Measurements from ENCODE around the gene FSTL1.
A peak's percentile ranks its signal among the peaks of the same experiment; 100 is the strongest.

Gene FSTL1, protein sequence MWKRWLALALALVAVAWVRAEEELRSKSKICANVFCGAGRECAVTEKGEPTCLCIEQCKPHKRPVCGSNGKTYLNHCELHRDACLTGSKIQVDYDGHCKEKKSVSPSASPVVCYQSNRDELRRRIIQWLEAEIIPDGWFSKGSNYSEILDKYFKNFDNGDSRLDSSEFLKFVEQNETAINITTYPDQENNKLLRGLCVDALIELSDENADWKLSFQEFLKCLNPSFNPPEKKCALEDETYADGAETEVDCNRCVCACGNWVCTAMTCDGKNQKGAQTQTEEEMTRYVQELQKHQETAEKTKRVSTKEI
- 0.10 to 4.3 (median 0.35) reads per million in 17 experiments for total RNA-seq

DNA sequence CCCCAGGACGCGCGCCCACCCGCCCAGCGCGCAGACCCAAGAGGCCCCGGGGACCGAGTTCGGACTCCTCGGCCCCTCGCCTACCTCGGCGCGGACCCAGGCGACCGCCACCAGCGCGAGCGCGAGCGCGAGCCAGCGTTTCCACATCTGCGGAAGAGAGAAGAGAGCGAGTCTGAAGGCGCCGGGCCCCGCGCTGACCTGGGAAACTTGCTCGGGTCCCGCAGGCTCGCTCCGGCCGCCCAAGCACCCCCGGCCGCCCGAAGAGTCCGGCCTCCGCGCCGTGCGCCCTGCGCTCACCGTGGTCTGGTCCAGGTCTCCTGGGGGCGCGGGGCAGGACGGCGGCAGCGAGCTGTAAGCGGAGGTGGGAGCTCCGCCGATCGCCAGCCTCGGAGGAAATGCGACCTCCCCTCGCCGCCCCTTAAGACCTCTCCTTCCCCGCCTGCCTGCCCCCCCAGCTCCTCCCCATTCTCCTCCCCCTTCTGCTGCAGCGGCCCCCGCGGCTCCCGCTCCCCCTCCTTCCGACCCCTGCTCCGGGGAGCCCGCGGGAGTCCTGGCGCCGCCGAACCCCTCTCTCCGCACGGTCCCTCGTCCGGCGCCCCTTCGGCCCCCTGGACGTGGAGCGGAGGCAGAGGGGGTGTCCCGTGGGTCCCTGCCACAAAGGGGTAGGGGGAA, at the start of gene FSTL1:
TSS of gene FSTL1 (minus strand) at position 393 of the 672 bp plus-strand sequence. CDS start at position 147, 246 bp downstream.
- DNase-seq = peak; percentile 12 to 60 (median 34)

DNA sequence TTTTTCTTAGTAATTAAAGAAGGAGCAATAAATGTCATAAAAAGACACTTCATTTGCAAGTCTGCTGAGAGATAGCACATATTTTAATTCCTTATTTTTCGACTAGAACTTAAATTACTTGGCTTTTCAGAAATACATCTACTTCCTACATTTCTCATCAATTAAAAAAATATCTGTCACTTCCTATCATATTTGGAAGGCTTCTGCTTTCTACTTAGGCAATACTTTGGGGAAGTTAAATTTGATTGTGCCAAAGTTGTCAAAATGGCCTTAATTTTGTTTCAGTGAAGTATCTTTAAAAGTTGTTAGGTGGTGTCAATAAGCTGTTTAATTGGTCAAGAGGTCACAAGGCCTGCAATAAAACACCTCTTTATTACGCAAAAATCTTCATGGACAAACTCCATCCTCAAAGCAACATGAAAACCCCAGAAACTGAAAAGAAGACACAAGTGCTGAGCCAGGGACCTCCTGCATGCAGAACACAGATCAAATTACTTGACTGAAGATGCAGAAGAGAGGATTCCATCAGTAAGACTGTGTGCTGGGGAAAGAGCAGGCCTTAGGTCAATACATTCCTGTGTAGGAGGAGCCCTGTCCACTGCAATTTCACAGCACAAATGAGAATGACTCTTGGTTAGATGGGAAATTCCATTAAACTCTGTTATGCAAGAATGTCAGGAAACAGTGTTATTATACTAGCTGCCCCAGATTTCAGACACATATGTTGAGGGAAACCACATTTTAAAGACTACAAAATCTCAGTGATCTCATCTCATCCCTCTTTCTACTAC, 48.0 kb upstream of the FSTL1 start:
- peak; percentile 31 to 70 (median 44) for DNase-seq

DNA sequence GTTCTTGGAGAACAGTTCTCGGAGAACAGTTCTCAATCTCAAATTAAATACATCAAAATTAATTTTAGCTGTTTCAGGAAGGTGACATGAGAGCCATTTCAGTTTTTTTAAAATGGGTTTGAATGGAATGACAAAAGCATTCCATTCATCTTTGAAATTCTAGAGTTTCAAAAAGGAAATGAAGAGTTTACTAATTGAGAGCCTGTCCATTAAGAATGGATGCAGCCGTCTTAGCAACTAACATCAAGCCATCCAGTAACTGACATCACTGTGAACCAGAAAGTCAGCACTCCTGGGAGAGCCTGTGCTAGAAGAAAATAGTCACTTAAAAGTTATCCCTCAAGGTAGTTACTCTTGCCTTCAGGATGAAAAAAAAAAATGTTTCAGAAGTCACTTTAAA, 47.0 kb upstream of the FSTL1 start:
- no peak for DNase-seq

DNA sequence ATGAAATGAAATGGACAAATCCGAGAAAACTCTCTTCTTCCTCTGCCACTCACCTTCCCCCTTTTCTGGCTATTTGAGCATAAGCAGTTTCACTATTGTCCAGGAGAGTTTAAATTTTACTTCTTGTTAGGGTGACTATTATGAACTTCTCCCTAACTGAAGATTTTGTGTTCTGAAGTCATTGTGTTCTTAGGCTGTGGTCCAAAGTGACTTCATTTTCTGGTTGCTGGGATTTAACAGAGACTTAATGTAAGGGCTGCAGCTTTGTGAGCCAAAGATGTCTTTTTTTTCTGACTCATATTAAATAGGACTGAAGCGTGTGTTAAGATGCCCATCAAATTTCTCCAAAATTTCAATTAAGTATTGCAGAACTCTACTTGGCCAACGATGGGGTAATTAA, 46.5 kb upstream of the FSTL1 start:
- no peak for DNase-seq

DNA sequence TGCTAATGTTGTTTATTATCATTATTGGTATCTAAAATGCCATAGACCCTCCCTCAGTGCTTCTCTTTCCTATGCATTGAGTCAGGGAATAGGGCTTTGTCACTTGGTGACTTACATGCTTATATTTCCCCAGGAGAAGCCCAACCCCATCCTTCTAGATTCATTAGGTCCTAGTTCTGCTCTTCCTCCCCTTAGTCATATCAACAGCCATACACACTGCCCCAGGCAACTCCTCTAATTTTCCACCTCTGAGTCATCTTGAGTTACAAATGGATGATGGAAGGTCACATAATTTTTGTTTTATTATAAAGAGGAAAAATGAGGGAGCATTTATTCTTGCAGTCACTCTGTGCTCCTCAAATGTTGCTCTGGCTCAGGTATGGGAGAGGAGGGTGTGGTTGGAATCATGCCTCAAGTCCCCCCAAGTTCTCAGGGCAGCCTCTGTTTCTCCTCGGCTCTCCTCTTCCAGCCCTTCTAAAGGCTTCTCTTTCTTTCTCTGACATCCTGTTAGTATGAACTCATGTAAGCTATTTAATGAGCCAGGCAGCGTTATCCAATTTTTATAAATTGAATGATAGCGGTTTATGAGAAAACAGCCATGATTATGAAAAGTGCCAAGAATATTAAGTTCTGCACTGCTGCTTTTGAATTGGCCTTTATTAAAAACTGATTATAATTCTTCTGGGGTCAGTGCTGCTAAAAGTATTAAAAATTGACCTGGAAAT, 45.6 kb upstream of the FSTL1 start:
- DNase-seq = no peak

DNA sequence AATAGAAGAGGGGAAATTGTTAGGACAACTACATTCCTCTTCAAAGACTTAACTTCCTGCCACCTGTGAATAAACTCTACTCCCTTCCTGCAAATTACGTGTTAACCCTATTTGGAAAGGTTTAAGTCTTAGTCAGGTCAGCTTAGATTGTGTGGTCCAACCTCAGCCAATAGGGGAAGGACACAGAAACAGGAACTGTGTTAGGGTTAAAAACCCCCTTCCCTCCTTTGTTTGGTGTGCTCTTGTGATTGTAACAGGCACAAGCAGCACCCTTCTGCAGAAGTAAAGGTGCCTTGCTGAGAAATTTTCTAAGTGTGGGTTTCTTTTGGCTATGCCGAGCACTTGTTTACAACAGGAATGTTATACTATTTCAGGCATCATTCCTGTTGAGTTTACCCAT, 45.0 kb upstream of the FSTL1 start:
- DNase-seq = no peak

DNA sequence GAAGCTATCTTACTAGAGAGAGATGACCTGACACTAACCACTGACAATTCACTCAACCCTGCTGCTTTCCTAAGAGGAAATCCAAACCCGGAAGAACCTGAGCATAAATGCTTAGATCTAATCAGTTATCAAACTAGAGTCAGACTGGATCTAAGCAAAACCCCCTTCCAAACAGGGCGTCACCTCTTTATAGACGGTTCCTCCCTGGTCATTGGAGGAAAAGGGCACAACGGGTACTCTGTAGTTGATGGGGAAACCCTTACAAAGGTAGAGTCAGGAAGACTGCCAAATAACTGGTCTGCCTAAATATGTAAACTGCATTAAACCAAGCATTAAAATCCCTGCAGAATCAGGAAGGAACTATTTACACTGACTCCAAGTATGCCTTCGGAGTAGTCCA, 41.3 kb upstream of the FSTL1 start:
- DNase-seq = no peak

DNA sequence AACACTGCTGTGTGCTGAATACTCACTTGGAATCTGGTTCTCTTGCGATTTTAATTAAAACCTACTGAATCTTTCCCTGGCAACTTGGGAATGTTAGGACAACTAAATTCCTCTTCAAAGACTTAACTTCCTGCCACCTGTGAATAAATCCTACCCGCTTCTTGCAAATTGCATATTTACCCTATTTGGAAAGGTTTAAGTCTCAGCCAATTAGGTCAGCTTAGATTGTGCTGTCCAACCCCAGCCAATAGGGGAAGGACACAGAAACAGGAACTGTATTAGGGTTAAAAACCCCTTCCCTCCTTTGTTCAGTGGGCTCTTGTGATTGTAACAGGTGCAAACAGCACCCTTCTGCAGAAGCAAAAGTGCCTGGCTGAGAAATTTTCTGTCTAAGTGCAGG, 38.6 kb upstream of the FSTL1 start:
- no peak for DNase-seq

DNA sequence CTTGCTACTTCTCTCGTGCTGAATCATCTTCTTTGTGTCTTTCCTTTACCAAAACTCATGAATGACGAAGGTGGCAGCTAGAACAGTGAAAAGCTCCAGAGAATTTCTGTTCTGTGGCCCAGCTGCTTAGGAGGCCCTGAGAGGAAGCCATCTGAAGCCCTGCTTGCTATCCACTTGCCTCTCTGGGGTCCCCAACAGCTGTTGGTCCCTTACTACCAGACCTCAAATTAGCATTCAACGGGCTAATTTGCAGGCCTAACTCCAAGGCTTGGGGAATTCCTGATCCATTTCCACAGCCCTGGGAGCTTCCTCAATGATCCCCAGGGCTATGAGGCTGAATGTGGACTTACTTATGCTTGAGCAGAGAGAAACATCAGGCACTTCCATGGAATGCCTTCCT, 37.5 kb upstream of the FSTL1 start:
- DNase-seq = no peak

DNA sequence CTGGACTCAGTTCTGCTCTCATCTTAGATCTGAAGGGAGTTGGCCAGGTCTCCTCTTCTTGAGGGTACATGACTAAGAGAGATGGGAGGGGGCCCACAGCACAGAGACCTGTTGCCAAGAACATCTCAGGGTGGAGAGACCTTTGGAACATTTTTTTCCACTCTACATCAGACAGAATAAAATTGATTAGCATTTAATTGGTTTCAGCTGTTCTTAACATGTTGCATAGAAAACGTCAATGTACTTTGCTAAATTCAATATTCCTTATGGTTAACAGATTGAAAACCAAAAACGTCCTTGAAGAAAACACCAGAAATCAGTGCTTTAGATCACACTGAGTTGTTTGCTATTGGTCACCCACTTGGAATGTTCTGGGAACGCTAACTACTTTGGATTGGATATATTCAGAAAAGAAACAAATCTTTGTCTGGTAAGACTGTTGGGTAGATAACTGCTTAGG, 36.4 kb upstream of the FSTL1 start:
- DNase-seq = no peak

DNA sequence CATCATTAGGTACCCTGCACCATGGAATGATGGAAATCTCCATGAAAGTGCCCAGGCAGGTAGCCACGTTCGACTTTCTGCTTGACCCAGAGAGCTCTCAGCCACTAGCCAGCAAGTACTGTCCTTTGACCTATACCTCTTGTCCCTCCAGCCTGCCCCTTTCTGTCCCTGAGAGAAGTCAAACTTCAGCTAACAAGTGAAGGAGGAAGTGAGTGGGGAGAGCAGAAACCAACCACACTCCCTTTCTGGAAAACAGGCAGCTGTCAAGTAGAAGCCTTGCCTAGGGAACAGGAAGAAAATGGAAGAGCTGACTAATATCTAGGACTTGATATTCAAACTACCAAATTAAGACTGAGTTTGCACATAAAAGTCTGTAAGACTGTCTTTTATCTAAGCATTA, 30.3 kb upstream of the FSTL1 start:
- DNase-seq = peak; percentile 16 to 54 (median 40)

DNA sequence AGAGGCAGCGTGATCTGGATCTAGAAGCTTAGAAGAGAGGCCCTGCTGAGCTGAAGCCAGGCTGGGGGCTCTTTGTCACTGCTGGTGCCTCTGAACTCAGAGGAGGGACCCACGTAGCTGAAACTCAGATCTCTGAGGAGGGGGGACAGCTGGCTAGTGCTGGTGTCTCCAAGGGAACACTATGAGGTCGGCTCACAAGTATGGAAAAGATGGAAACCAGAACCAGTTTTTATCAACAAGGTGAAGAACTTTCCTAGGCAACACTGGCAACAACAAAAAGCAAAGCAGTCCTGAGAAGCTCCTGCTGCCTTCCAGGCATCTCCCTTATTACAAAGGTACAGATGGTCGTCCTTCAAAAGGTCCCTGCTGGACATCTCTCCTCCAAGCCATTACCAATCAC, 27.0 kb upstream of the FSTL1 start:
- no peak for DNase-seq

DNA sequence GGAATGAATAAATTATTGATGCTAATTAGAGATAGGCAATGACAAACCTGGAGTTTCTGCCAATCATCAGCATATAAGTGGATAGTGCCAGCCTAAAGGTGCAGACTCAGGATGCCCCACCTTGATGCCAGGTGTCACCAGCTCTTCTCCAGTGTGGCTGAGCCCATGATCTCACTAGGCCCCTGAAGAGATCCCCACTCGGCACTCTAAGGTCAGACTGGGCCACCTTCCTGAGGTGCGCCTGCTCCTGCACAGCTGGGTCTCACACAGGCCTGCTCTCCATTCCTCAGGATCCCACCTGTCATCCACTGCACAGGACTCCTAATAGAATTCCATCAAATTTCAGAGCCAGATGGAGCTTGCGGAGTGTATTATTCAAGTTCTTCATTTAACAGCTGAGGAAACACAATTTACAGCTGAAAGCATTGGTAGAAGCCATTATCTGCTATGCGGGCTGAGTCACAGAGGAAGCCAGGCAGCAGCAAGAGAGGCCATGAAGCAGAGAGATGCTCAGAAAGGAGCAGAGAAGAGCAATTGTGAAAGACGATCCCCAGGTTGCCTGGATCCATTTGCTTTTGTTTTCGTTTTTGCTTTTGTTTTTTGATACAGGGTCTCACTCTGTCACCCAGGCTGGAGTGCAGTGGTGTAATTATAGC, 25.1 kb upstream of the FSTL1 start:
- DNase-seq = no peak

DNA sequence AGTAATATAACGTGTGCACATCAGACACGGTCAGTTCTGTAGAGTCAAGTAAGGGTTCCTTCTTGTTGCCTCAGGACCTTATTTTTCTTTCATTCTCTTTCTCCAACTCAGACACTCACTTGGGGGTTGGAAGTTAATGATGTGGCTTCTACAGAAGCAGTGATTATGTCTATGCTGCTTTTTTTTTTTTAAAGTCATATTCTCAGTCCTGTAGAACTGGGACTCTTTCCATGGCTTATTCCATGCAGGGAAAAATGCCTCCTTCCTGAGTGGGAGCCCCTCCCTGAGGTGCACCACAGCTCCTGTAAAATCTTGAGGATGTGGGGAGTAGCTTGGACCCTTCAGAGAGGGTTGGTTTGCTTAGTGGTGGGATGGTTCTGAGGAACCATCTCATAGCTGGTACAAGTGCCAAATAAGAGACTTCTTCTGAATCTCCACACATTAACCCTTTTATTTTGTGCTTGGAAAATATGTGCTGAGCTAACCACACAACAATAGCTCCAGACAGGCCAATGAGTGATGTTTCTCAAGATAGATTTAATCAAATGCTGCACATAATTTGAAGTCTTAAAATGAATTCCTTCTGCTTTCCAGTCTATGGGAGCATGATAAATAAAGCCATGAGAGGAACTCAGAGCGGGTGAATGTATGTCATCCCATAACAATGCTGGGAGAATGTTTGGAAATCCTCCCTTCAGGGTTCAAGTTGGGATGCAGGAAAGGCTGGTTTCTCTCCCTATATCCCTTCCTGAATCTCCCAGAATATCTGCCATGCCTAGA, 23.3 kb upstream of the FSTL1 start:
- no peak for DNase-seq

DNA sequence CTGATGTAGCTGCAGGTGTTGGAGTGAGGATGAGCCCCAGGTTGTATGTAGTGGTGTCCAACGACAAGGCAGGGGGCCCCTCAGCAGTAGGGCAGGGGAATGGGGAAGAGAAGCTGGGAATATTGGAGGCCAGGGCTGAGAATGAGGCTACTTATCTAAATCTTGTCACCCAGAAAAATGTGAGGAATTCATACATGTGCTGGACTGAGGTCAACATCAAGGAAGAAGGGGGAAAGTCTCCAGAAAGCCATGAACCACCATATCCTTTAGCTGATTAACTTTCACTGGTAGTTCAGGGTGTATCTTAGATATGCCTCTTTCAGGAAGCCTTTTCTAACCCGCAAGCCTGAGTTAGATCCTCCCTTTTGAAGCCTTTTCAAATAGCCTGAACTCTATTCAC, 22.6 kb upstream of the FSTL1 start:
- no peak for DNase-seq

DNA sequence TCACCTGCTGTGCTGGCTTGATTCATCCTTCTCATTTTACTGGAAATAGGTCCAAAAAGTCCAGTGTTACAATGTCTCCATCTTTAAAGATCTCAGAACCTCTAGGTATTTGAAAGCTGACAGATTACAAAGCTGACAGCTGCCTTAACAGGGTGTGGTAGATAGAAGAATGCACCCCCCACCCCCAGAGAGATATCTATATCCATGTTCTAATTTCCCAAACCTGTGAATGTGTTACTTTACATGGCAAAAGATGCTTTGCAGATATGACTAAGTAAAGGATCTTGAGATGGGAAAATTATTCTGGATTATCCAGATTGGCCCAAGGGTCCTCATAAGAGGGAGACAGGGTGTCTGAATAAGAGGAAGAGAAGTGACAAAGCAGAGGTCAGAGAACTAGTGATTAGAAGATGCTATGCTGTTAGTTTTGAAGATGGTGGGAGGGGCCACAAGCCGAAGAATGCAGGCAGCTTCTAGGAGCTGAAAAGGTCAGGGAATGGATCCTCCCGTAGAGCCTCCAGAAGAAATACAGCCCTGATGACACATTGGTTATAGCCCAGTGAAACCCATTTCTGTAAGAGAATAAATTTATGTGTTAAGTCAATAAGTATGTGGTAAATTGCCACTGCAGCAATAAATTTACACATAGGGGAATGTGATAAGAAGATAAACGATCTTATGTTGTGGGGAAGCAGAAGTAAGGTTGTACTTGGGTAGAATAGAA, 21.5 kb upstream of the FSTL1 start:
- no peak for DNase-seq

DNA sequence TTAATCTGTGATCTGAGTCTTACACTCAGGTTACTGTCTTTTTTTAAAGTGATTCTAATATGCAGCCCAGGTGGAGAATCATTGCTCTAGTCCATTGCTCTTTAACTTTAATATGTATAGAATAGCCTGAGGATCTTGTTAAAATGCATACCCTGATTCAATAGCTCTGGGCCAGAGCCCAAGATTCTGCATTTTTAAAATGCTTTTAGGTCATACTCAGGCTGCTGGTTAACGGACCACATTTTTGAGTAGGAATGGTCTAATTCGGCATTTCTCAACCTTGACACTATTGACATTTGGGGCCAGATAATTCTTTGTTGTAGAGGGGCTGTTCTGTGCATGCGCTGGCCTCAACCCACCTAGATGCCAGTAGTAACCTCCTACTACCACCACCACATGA, 20.9 kb upstream of the FSTL1 start:
- DNase-seq = no peak

DNA sequence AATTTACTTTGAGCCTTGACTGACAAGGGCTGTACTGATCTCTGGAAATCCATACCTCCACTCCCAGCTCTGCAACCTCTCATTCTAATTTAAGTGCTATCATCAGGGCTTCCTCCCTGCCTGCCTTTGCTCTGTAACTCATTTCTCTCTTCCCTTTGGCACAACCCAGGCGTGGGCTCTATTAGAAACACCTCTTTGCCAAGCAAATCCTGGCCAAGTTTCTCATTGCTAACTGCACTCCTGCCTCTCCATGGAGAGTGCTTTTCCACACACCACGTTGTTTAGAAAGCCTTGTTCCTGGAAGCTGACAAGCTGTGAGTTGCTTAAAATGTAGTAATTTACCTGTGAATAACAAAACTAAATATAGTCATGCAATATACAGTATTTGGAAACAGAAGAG, 20.1 kb upstream of the FSTL1 start:
- no peak for DNase-seq

DNA sequence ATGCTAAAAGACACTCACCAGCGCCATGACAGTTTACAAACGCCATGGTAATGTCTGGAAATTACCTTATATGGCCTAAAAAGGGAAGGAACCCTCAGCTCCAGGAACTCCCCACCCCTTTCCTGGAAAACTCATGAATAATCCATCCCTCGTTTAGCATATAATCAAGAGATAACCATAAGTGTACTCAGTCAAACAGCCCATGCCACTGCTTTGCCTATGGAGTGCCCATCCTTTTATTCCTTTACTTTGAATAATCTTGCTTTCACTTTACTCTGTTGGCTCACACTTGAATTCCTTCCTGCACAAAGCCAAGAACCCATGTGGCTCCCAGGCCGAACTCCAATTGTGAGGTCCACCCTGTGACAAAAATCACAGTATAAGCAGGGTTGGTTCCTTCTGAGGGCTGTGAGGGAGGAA, 19.1 kb upstream of the FSTL1 start:
- no peak for DNase-seq

DNA sequence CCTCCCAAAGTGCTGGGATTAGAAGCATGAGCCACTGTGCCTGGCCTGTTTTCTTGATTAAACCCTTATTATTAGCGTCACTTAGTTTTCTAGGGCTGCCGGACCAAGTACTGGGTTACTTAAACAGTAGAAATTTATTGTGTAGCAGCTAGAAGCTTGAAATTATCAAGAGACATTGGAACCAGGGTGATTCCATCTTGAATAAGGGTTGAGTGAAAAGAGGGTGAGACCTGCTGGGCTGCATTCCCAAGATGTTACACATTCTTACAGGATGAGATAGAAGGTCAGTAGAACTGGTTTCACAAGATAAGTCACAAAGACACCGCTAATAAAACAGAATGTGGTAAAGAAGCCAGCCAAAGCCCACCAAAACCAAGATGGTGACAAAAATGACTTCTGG, 18.6 kb upstream of the FSTL1 start:
- no peak for DNase-seq

Measured in suppressor macrophage (primary cell).